ENCODE results near the gene PRRX2.

The PRRX2 gene

GRCh38 chr9:129648092-129648763 is 17.2 kb upstream of the PRRX2 start:
- H3K27ac ChIP-seq: no peak overlapping the region
- TF ChIP-seq ZFX (IDR thresholded peaks at IDR 0.05; ENCODE audit: borderline replicate concordance): no peak
- no peak for TF ChIP-seq CTCF (IDR thresholded peaks at IDR 0.05)

GRCh38 chr9:129648764-129649115 is 16.7 kb upstream of the PRRX2 start:
- no peak overlapping the region for H3K27ac ChIP-seq
- TF ChIP-seq CTCF (IDR thresholded peaks at IDR 0.05): no peak
- TF ChIP-seq ZFX (IDR thresholded peaks at IDR 0.05; ENCODE audit: borderline replicate concordance): no peak

- no peak for TF ChIP-seq CTCF (IDR thresholded peaks at IDR 0.05)
- TF ChIP-seq ZFX (IDR thresholded peaks at IDR 0.05; ENCODE audit: borderline replicate concordance): no peak
- H3K27ac ChIP-seq: no peak overlapping the region
Observed at GRCh38 chr9:129649726-129650679, 15.4 kb upstream of the PRRX2 start.

- no peak overlapping the region for H3K27ac ChIP-seq
- TF ChIP-seq ZFX (IDR thresholded peaks at IDR 0.05; ENCODE audit: borderline replicate concordance) (no peak), CTCF (IDR thresholded peaks at IDR 0.05) (no peak)
Observed at GRCh38 chr9:129650680-129651235, 14.7 kb upstream of the PRRX2 start.

GRCh38 chr9:129653823-129654553 is 11.5 kb upstream of the PRRX2 start:
- no peak overlapping the region for H3K27ac ChIP-seq
- TF ChIP-seq ZFX (IDR thresholded peaks at IDR 0.05; ENCODE audit: borderline replicate concordance) (no peak), CTCF (IDR thresholded peaks at IDR 0.05) (no peak)

- no peak for TF ChIP-seq ZFX (IDR thresholded peaks at IDR 0.05; ENCODE audit: borderline replicate concordance)
- no peak for TF ChIP-seq CTCF (IDR thresholded peaks at IDR 0.05)
- no peak overlapping the region for H3K27ac ChIP-seq
Observed at GRCh38 chr9:129654554-129655040, 10.8 kb upstream of the PRRX2 start.
